NCI-H446 treated with DMSO at 0.1 percent for 48 hours (cell line): ENCODE measurements around the gene APOBEC4.

Experiments used
- DNase-seq: peaks from one replicate; lab custom pipeline; 2025; lab: John Stamatoyannopoulos, UW

The APOBEC4 gene

GRCh38 chr1:183675381-183675780, 22.3 kb upstream of the APOBEC4 start:
- DNase-seq = no peak

GRCh38 chr1:183674886-183675285, 21.8 kb upstream of the APOBEC4 start:
- DNase-seq = peak; percentile 72

- peak; percentile 90 for DNase-seq
Observed at GRCh38 chr1:183674339-183674738, 21.2 kb upstream of the APOBEC4 start.

- peak; percentile 41 for DNase-seq
Observed at GRCh38 chr1:183673605-183674323, 20.6 kb upstream of the APOBEC4 start.

GRCh38 chr1:183670169-183670568, 17.1 kb upstream of the APOBEC4 start:
- no peak for DNase-seq

- no peak for DNase-seq
Observed at GRCh38 chr1:183656355-183656754, 3.2 kb upstream of the APOBEC4 start.

- DNase-seq = peak; percentile 78
Observed at GRCh38 chr1:183655562-183656075, 2.5 kb upstream of the APOBEC4 start.

- no peak for DNase-seq
Observed at GRCh38 chr1:183654706-183655105, 1.6 kb upstream of the APOBEC4 start.

GRCh38 chr1:183653876-183654451, 848 bp upstream of the APOBEC4 start:
- DNase-seq = no peak

- DNase-seq = no peak
Observed at GRCh38 chr1:183653462-183653794, 312 bp upstream of the APOBEC4 start.

- no peak for DNase-seq
Observed at GRCh38 chr1:183652107-183652506, 1.0 kb downstream of the APOBEC4 start.

GRCh38 chr1:183651612-183652011, 1.5 kb downstream of the APOBEC4 start:
- DNase-seq = no peak

GRCh38 chr1:183648042-183648441, 5.1 kb downstream of the APOBEC4 start:
- DNase-seq = no peak

- no peak for DNase-seq
Observed at GRCh38 chr1:183646776-183647175, 6.3 kb downstream of the APOBEC4 start.

- DNase-seq = no peak
Observed at GRCh38 chr1:183645531-183645930, 7.6 kb downstream of the APOBEC4 start.

- no peak for DNase-seq
Observed at GRCh38 chr1:183642166-183642565, 10.9 kb downstream of the APOBEC4 start.

GRCh38 chr1:183640193-183640592, 12.9 kb downstream of the APOBEC4 start:
- DNase-seq = no peak

- no peak for DNase-seq
Observed at GRCh38 chr1:183638649-183639387, 14.3 kb downstream of the APOBEC4 start.

GRCh38 chr1:183636783-183637182, 16.3 kb downstream of the APOBEC4 start:
- no peak for DNase-seq

- DNase-seq = no peak
Observed at GRCh38 chr1:183636334-183636682, 16.8 kb downstream of the APOBEC4 start.

GRCh38 chr1:183635606-183636333, 17.3 kb downstream of the APOBEC4 start, which contains the start of gene ARPC5:
ARPC5 (minus strand) TSS chr1:183635783; CDS start chr1:183635659, 124 bp downstream.
- DNase-seq = peak; percentile 97

GRCh38 chr1:183635099-183635605, 18.0 kb downstream of the APOBEC4 start:
- no peak for DNase-seq
